Measurements from ENCODE around the gene ST6GALNAC6.

Gene ST6GALNAC6

GRCh38 chr9:127915801-127916719 is 16.7 kb upstream of the ST6GALNAC6 start:
- no peak for DNase-seq

DNA sequence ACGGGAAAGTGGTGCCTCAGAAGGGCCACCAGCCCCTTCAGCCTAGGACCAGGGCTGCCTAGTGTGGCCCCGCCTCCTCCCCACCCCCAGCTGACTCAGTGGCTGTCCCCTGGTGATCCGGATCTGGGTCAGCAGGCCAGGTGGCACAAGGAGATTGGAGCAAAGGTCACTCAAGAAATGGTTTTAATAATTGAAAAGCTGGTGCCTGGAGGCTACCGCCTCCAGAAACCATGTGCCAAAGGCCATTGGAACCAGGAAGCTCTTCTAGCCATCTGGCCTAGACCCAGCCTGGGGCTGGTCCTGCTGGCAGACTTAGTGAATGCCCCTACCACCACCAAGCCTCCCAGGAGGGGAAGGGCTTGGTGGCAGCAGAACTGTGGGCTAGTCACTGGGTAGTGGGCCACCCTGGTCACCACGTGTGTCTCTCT is 15.9 kb upstream of the ST6GALNAC6 start:
- DNase-seq = no peak

DNA sequence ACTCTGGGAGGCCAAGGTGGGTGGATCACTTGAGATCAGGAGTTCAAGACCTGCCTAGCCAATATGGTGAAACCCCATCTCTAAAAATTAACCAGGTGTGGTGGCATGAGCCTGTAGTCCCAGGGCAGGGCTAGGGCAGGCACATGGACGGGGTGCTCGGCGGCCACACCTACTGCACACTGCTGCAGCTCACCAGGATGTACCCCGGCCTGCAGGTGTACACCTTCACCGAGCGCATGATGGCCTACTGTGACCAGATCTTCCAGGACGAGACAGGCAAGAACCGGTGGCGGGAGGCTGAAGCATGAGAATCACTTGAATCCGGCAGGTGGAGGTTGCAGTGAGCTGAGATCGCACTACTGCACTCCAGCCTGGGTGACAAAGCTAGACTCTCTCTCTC is 14.3 kb upstream of the ST6GALNAC6 start:
- no peak for DNase-seq

DNA sequence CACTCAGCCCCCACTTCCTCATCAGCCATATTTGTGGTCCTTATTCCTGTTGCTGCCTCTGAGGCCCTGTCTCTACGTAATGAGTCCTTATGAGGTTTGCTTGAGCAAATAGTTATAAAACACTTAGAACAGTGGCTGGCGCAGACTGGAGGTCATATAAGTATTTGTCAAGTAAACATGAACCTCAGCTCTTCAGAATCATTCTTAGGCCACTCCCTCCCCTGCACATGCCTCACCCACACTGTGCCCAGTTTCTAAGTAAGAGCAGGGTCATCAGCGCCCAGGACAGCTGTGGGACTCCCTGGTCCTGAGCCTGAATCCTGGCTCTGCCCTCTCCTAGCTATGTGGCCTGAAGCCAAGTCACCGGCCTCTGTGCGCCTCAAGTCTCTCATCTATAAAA is 13.5 kb upstream of the ST6GALNAC6 start:
- DNase-seq = peak; percentile 32

- no peak for DNase-seq
These were observed 12.9 kb upstream of the ST6GALNAC6 start for GRCh38 chr9:127912296-127912695.

- no peak for DNase-seq
These were observed 11.3 kb upstream of the ST6GALNAC6 start for GRCh38 chr9:127910613-127911205.

DNA sequence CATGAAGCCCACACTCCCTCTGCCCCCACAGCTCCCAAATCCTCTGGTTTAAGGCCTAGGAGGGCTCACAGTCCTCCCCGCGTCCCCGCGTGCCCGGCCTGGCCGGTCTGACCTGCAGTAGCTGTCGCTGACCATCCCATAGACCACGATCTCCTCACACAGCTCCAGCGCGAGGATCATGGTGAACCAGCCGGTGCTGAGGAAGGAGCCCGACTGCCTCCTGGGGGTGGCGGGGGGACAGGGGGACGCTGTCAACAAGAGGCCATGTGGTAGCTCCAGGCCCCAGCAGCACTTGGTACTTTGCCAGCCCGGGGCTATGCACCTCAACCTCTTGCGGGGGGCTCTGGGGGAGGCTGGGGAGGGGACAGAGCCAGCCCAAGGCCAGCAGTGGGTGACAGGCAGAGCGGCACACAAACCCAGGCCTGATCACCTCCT is 10.5 kb upstream of the ST6GALNAC6 start:
- no peak for DNase-seq

GRCh38 chr9:127908660-127908926 is 9.2 kb upstream of the ST6GALNAC6 start:
- no peak for DNase-seq

- DNase-seq = no peak
These were observed 8.7 kb upstream of the ST6GALNAC6 start for GRCh38 chr9:127907867-127908659.

DNA sequence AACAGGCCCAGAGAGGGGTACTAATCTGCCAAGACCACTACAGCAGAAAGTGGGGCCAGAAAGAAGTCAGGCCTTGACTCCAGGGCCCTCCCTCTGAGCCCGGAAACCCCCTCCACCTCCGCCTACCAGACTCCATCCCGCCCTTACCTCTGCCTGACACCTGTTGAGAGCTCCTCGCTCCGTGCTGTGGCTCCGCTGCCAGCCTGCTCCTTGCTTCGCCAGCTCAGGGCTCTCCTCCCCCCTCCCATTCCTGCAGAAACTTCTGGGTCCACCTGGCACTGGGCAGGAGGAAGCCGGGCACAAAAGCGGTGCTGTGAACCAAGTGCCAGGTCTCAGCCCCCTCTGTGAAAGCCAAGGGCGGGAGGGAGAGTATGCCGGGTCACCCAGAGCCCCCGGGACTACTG is 6.4 kb upstream of the ST6GALNAC6 start:
- DNase-seq = no peak

DNA sequence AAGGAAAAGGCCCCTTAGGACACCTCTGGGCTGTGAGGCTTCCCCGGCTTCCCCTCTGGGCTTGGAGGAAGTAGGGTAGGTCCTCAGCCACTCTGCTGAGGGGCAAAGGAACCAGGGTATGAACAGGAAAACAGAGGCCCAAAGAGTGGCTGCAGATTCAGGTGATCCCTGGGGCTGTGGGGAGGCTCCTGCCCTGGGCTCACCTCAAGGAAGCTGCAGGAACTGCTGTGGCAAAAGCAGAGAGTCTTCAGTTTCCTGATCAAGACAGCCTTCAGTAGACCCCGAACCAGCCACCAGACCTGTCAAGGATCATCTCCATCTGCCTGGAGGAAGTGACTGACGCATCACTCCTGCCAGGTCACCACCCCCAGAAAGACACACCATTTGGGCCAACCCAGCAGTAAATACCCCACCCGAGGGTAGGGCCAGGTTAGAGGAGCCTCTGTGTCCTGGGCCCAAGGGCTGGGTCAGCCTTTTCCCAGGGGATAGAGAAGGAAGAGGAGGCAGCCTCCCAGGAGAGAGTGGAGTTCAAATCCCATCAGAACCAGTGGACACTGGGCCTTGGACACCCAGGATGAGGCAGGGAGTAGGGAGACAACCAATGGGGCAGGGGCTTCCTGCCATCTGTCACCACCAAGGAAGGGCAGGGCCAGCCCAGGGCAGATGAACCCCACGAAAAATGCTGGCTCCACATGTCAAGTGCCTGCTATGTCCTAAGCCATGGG is 5.8 kb upstream of the ST6GALNAC6 start:
- no peak for DNase-seq

DNA sequence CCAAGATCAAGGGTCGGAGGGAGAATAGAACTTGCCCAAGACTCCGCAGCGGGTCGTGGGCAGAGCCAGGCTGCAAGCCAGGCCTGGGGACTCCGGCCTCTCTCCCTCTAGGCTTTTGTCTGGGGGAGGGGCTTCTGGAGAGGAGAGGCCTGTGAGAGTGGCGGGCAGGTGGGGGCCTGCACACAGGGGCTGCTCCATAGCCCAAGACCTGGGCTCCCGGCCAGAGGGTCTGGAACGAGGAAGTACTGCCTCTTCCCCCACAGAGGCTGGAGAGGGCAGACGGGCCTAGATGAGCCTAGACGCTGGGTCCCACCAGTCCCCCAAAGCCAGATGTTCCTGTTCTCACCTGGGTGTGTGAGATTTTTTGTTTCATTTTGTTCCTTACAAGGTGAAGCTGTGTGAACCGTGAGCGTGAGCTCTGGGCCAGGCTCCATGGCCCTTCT is 5.2 kb upstream of the ST6GALNAC6 start:
- DNase-seq = peak; percentile 93

GRCh38 chr9:127903557-127904475 is 4.4 kb upstream of the ST6GALNAC6 start:
- DNase-seq = no peak

GRCh38 chr9:127898433-127899127 is 823 bp downstream of the ST6GALNAC6 start:
- DNase-seq = no peak

- no peak for DNase-seq
These were observed 2.2 kb downstream of the ST6GALNAC6 start for GRCh38 chr9:127897193-127897692.

DNA sequence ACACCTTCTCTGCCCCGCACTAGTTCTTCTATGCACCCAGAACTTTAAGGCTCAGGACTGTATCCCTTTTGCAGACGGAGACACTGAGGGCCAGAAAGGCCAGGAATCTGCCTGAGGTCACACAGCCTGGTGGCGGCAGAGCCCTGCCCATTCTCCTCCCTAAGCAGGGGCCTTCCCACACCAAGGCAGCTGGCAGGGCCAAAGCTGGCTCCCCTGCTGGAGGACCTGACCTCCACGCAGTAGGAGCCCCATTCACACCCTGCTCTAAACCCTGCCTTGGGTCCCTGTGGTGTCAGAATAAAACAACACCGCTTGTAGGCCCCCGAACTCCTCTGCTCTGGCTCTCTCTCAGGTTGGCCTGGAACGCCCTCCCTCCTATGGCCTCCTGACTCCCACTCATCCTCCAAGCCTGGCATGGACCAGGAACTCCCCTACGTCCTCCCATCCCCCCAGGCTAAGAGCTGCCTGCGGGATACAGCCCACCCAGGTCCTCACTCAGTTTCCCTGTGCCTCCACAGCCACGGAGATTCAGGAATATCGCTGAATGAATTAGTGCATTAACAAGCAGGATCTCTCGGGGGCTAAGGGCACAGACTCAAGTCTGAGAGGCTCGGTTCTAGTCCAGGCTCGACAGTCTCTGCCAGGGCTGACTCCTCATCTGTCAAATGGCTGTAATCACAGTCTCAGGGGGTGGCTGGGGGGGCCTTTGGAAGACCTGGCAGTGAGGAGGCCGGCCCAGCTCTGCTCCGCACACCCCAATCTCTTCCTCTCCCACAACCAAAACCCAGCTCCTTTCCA is 2.8 kb downstream of the ST6GALNAC6 start:
- no peak for DNase-seq

GRCh38 chr9:127895811-127896210 is 3.6 kb downstream of the ST6GALNAC6 start:
- DNase-seq = no peak

DNA sequence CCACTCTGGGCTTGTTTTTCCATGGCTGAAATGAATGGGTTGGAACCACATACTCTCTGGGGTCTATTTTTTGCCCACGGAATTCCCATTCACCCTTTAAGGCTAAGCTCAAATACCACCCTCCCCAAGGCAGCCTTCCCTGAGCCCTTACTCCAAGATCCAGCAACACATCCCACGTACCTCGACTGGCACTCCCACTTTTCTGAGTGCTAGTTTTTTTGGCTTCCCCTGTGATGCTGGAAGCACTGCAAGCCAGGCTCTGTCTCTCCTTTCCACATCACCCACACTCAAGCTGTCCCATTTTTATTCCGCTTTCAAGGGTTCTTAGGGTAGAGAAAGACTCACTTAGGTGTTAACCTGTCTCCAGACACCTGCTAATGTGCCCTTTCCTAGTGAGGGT is 6.0 kb downstream of the ST6GALNAC6 start:
- no peak for DNase-seq

DNA sequence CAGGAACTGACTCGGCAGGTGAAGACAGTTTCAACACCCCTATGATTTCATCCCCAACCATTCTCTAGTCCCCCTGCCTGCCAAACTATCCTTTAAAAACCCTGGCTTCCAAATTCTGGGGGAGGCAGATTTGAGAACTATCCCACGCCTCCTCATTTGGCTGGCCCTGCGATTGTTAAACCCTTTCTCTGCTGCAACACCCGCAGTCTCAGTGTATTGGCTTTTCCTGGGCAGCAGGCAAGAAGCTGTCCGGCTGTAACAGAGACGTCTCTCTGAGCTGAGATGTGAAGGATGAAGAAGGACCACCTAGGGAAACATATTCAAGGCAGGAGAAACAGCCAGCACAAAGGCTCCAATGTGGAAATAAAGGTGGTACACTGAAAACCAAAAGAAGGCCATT is 6.6 kb downstream of the ST6GALNAC6 start:
- DNase-seq = no peak

DNA sequence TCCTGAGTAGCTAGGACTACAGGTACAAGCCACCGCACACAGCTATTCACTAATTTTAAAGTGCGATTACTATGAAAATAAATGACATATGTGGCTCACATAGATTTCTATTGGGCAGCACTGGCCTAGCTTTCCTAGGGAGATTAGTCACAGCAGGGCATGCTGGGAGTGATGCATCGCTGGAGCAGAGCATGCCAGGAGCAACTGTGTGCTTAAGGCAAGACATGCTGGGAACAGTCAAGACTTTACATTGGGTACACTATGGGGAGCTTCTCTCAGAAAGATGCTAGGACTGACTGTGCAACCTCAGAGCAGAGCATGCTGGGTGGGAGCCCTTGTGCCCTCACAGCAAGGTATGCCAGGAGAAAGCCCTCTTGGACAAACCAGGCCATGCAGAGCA is 9.3 kb downstream of the ST6GALNAC6 start:
- no peak for DNase-seq

Measured in DMS79 (cell line).